ENCODE results near the gene RAD18. TPM values are rescaled to one million over a fixed set of nuclear protein-coding genes. Genes with fewer than 3 reads are reported as not detected.

Gene RAD18
- polyA plus RNA-seq, 4 donors, result 10.7 to 12.1 (median 11.4) TPM

- DNase-seq (ENCODE audit: low read depth in 4 of 4, low spot score in 2 of 4), result no peak
Observed at GRCh38 chr3:8986741-8987140, 23.5 kb upstream of the RAD18 start.

GRCh38 chr3:8985876-8986275 is 22.6 kb upstream of the RAD18 start:
- no peak for DNase-seq (ENCODE audit: low read depth in 4 of 4, low spot score in 2 of 4)

GRCh38 chr3:8985411-8985831 is 22.1 kb upstream of the RAD18 start:
- no peak for DNase-seq (ENCODE audit: low read depth in 4 of 4, low spot score in 2 of 4)

GRCh38 chr3:8984526-8984925 is 21.3 kb upstream of the RAD18 start:
- DNase-seq (ENCODE audit: low read depth in 4 of 4, low spot score in 2 of 4), result no peak

GRCh38 chr3:8984081-8984480 is 20.8 kb upstream of the RAD18 start:
- DNase-seq (ENCODE audit: low read depth in 4 of 4, low spot score in 2 of 4), result no peak

- no peak for DNase-seq (ENCODE audit: low read depth in 4 of 4, low spot score in 2 of 4)
Observed at GRCh38 chr3:8983591-8983990, 20.3 kb upstream of the RAD18 start.

GRCh38 chr3:8983026-8983425 is 19.8 kb upstream of the RAD18 start:
- no peak for DNase-seq (ENCODE audit: low read depth in 4 of 4, low spot score in 2 of 4)

- no peak for DNase-seq (ENCODE audit: low read depth in 4 of 4, low spot score in 2 of 4)
Observed at GRCh38 chr3:8982509-8982908, 19.2 kb upstream of the RAD18 start.

GRCh38 chr3:8981700-8982099 is 18.4 kb upstream of the RAD18 start:
- no peak for DNase-seq (ENCODE audit: low read depth in 4 of 4, low spot score in 2 of 4)

GRCh38 chr3:8981296-8981695 is 18.0 kb upstream of the RAD18 start:
- DNase-seq (ENCODE audit: low read depth in 4 of 4, low spot score in 2 of 4), result no peak

GRCh38 chr3:8980756-8981257 is 17.5 kb upstream of the RAD18 start:
- DNase-seq (ENCODE audit: low read depth in 4 of 4, low spot score in 2 of 4), result no peak

GRCh38 chr3:8979262-8979661 is 16.0 kb upstream of the RAD18 start:
- no peak for DNase-seq (ENCODE audit: low read depth in 4 of 4, low spot score in 2 of 4)

GRCh38 chr3:8978551-8978950 is 15.3 kb upstream of the RAD18 start:
- DNase-seq (ENCODE audit: low read depth in 4 of 4, low spot score in 2 of 4), result no peak

GRCh38 chr3:8976540-8977182 is 13.4 kb upstream of the RAD18 start:
- no peak for DNase-seq (ENCODE audit: low read depth in 4 of 4, low spot score in 2 of 4)

GRCh38 chr3:8975081-8976020 is 12.1 kb upstream of the RAD18 start:
- DNase-seq (ENCODE audit: low read depth in 4 of 4, low spot score in 2 of 4), result no peak

- DNase-seq (ENCODE audit: low read depth in 4 of 4, low spot score in 2 of 4), result no peak
Observed at GRCh38 chr3:8974458-8974857, 11.2 kb upstream of the RAD18 start.

GRCh38 chr3:8972639-8973038 is 9.4 kb upstream of the RAD18 start:
- DNase-seq (ENCODE audit: low read depth in 4 of 4, low spot score in 2 of 4), result no peak

- DNase-seq (ENCODE audit: low read depth in 4 of 4, low spot score in 2 of 4), result peak in 1 of 4 donors; percentile 51
Observed at GRCh38 chr3:8970971-8971589, 7.8 kb upstream of the RAD18 start.

- no peak for DNase-seq (ENCODE audit: low read depth in 4 of 4, low spot score in 2 of 4)
Observed at GRCh38 chr3:8969241-8969640, 6.0 kb upstream of the RAD18 start.

- DNase-seq (ENCODE audit: low read depth in 4 of 4, low spot score in 2 of 4), result no peak
Observed at GRCh38 chr3:8968375-8968882, 5.2 kb upstream of the RAD18 start.

GRCh38 chr3:8967553-8967952 is 4.3 kb upstream of the RAD18 start:
- DNase-seq (ENCODE audit: low read depth in 4 of 4, low spot score in 2 of 4), result no peak

Measured in left renal cortex interstitium (tissue), 4 donors.